ENCODE results near the gene AMER2. TPM values are rescaled to one million over a fixed set of nuclear protein-coding genes. Genes with fewer than 3 reads are reported as not detected.

The AMER2 gene, protein sequence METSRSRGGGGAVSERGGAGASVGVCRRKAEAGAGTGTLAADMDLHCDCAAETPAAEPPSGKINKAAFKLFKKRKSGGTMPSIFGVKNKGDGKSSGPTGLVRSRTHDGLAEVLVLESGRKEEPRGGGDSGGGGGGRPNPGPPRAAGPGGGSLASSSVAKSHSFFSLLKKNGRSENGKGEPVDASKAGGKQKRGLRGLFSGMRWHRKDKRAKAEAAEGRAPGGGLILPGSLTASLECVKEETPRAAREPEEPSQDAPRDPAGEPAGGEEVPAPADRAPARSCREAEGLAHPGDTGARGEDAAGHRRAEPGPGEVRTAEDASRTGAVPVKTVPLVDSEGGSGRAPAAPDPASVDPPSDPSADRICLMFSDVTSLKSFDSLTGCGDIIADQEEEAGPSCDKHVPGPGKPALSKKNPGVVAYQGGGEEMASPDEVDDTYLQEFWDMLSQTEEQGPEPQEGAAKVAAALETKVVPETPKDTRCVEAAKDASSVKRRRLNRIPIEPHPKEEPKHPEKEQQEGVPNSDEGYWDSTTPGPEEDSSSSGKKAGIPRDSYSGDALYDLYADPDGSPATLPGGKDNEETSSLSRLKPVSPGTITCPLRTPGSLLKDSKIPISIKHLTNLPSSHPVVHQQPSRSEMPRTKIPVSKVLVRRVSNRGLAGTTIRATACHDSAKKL
- total RNA-seq (2012; rRNA removed) = not detected in 2 replicates

DNA sequence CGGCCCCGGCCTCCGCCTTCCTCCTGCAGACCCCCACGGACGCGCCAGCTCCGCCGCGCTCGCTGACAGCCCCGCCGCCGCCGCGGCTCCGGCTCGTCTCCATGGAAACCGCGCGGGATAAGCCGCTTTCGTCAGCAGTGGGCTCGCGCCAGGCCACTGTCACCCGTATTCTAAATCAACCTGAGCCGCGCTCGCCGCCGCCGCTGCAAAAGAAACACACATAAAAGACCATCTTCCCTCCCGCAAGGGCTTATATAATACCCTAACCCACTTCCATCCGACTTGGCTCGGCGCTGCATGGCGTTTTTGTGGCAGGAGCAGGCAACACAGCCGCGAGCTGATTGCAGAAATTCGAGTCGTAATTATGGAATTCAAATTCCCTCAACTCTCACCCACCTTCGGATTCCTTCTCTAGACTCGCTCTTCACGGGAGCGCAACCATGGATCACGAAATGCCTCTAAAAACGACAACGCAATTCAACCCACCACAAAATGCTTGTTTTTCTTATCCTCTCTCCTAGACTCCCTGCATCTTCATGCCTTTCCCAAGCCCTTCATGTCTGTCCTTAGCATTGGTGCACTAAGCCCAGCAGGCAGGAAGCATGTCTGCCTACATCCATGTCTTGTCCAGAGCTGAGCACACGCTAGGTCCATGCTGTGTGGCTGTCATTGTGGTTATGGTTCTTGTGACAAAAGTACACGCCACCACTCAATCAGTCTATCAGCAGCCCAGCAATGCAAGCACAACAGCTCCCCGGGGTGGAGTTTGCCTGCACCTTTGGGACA lies at the start of gene AMER2:
Gene AMER2 (minus strand): TSS at position 772 of the 786 bp plus-strand sequence. CDS start 669 bp downstream, at position 103.
- Histone ChIP-seq H3K4me1 (ENCODE audit: control insufficient read depth, insufficient read depth, low read length) (no peaks in the 10 kb centered on the region), H3K27me3 (ENCODE audit: control insufficient read depth, insufficient read depth, low read length) (peaks cover 88% of the 10 kb centered on the region), H3K9ac (ENCODE audit: low read depth, low read length) (no peak within 1 kb of the TSS), H3K36me3 (ENCODE audit: insufficient read depth, low read length) (no peaks in the 10 kb centered on the region), H3K4me2 (ENCODE audit: low read length) (peak within 1 kb of the TSS; percentile 71), H3K4me3 (ENCODE audit: low read length) (peak within 1 kb of the TSS; percentile 49), H3K9me3 (replicated peaks; ENCODE audit: low read length) (no peaks in the 10 kb centered on the region)

DNA sequence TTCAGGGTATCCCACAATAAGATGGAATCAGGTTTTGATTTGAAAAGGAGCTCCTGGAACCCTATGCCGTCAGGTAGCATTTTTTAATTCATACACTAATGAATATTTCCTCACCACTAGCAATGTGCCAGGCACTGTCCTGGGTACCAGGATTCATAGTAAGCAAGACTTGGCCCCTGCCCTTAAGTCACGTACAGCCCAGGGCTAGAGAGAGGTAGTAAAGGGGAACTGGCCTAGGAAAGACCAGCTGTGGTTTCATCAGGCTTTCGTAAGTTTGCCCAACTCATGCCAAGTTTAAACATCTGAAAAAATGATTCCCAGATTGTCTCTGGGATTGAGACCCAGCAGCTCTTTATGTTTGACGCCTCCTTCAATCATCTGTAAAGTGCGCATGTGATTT lies 45.9 kb upstream of the AMER2 start:
- Histone ChIP-seq H3K36me3 (ENCODE audit: insufficient read depth, low read length) (no peaks in the 10 kb centered on the region), H3K4me3 (ENCODE audit: low read length) (no peak overlapping the region), H3K9me3 (replicated peaks; ENCODE audit: low read length) (no peaks in the 10 kb centered on the region), H3K4me2 (ENCODE audit: low read length) (no peak overlapping the region), H3K4me1 (ENCODE audit: control insufficient read depth, insufficient read depth, low read length) (peaks cover 4% of the 10 kb centered on the region), H3K9ac (ENCODE audit: low read depth, low read length) (no peak overlapping the region), H3K27me3 (ENCODE audit: control insufficient read depth, insufficient read depth, low read length) (peaks cover 28% of the 10 kb centered on the region)

GRCh38 chr13:25217023-25217885 lies 45.2 kb upstream of the AMER2 start:
- peaks cover 24% of the 10 kb centered on the region for H3K27me3 ChIP-seq (ENCODE audit: control insufficient read depth, insufficient read depth, low read length)
- H3K4me2 ChIP-seq (ENCODE audit: low read length) = no peak overlapping the region
- H3K4me3 ChIP-seq (ENCODE audit: low read length) = no peak overlapping the region
- peaks cover 4% of the 10 kb centered on the region for H3K4me1 ChIP-seq (ENCODE audit: control insufficient read depth, insufficient read depth, low read length)
- no peaks in the 10 kb centered on the region for H3K36me3 ChIP-seq (ENCODE audit: insufficient read depth, low read length)
- H3K9me3 ChIP-seq (replicated peaks; ENCODE audit: low read length) = no peaks in the 10 kb centered on the region
- no peak overlapping the region for H3K9ac ChIP-seq (ENCODE audit: low read depth, low read length)

GRCh38 chr13:25215253-25215575 lies 43.1 kb upstream of the AMER2 start:
- H3K4me1 ChIP-seq (ENCODE audit: control insufficient read depth, insufficient read depth, low read length) = peaks cover 4% of the 10 kb centered on the region
- H3K27me3 ChIP-seq (ENCODE audit: control insufficient read depth, insufficient read depth, low read length) = peaks cover 19% of the 10 kb centered on the region
- no peaks in the 10 kb centered on the region for H3K36me3 ChIP-seq (ENCODE audit: insufficient read depth, low read length)
- H3K9ac ChIP-seq (ENCODE audit: low read depth, low read length) = no peak overlapping the region
- no peak overlapping the region for H3K4me3 ChIP-seq (ENCODE audit: low read length)
- H3K4me2 ChIP-seq (ENCODE audit: low read length) = no peak overlapping the region
- no peaks in the 10 kb centered on the region for H3K9me3 ChIP-seq (replicated peaks; ENCODE audit: low read length)

DNA sequence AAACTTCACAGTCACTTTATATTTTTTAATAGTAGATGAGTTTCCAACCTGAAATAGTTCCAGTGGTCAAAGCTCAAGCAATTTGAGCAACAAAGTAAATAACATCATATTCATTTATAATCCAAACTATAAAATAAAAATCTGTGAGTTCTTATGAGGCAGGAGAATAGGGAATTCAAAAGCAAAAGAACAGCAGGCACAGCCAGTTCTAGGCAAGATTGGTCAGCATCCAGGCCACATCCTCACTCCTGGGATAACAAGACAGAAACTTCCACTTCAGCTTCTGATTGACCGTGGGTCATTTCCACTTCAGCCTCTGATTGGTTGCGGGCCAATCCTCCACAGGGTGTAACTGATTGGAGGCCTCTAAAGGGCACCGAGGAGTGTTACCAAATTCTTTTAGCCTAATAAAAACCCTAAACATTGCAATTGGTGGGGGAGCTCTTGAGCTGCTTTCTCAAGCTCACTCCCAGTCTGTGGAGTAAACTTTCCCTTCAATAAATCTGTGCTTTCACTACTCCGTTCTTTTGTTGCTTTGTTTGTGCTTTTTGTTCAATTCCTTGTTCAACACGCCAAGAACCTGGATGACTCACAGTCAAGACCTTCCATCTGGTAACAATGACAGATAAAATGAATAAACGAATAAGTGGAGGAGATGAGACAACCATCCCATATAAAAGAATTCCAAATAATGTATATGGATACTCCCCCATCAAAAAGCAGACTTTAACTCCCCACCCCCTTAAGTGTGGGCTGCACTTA lies 42.6 kb upstream of the AMER2 start:
- H3K36me3 ChIP-seq (ENCODE audit: insufficient read depth, low read length) = no peaks in the 10 kb centered on the region
- H3K4me2 ChIP-seq (ENCODE audit: low read length) = no peak overlapping the region
- H3K9me3 ChIP-seq (replicated peaks; ENCODE audit: low read length) = no peaks in the 10 kb centered on the region
- H3K9ac ChIP-seq (ENCODE audit: low read depth, low read length) = no peak overlapping the region
- H3K27me3 ChIP-seq (ENCODE audit: control insufficient read depth, insufficient read depth, low read length) = peaks cover 22% of the 10 kb centered on the region
- H3K4me1 ChIP-seq (ENCODE audit: control insufficient read depth, insufficient read depth, low read length) = peaks cover 4% of the 10 kb centered on the region
- H3K4me3 ChIP-seq (ENCODE audit: low read length) = no peak overlapping the region

GRCh38 chr13:25213715-25214114 lies 41.6 kb upstream of the AMER2 start:
- H3K9me3 ChIP-seq (replicated peaks; ENCODE audit: low read length) = no peaks in the 10 kb centered on the region
- peaks cover 23% of the 10 kb centered on the region for H3K27me3 ChIP-seq (ENCODE audit: control insufficient read depth, insufficient read depth, low read length)
- no peaks in the 10 kb centered on the region for H3K36me3 ChIP-seq (ENCODE audit: insufficient read depth, low read length)
- no peak overlapping the region for H3K4me2 ChIP-seq (ENCODE audit: low read length)
- H3K4me1 ChIP-seq (ENCODE audit: control insufficient read depth, insufficient read depth, low read length) = peaks cover 4% of the 10 kb centered on the region
- no peak overlapping the region for H3K9ac ChIP-seq (ENCODE audit: low read depth, low read length)
- no peak overlapping the region for H3K4me3 ChIP-seq (ENCODE audit: low read length)

- H3K4me2 ChIP-seq (ENCODE audit: low read length) = no peak overlapping the region
- H3K4me1 ChIP-seq (ENCODE audit: control insufficient read depth, insufficient read depth, low read length) = peaks cover 4% of the 10 kb centered on the region
- H3K9ac ChIP-seq (ENCODE audit: low read depth, low read length) = no peak overlapping the region
- peaks cover 12% of the 10 kb centered on the region for H3K27me3 ChIP-seq (ENCODE audit: control insufficient read depth, insufficient read depth, low read length)
- H3K36me3 ChIP-seq (ENCODE audit: insufficient read depth, low read length) = no peaks in the 10 kb centered on the region
- no peak overlapping the region for H3K4me3 ChIP-seq (ENCODE audit: low read length)
- H3K9me3 ChIP-seq (replicated peaks; ENCODE audit: low read length) = no peaks in the 10 kb centered on the region
Measured at GRCh38 chr13:25210842-25211569, 38.9 kb upstream of the AMER2 start.

- H3K9me3 ChIP-seq (replicated peaks; ENCODE audit: low read length) = no peaks in the 10 kb centered on the region
- no peaks in the 10 kb centered on the region for H3K4me1 ChIP-seq (ENCODE audit: control insufficient read depth, insufficient read depth, low read length)
- H3K36me3 ChIP-seq (ENCODE audit: insufficient read depth, low read length) = no peaks in the 10 kb centered on the region
- peaks cover 27% of the 10 kb centered on the region for H3K27me3 ChIP-seq (ENCODE audit: control insufficient read depth, insufficient read depth, low read length)
- no peak overlapping the region for H3K4me2 ChIP-seq (ENCODE audit: low read length)
- H3K9ac ChIP-seq (ENCODE audit: low read depth, low read length) = no peak overlapping the region
- no peak overlapping the region for H3K4me3 ChIP-seq (ENCODE audit: low read length)
Measured at GRCh38 chr13:25207291-25207810, 35.3 kb upstream of the AMER2 start.

- Histone ChIP-seq H3K36me3 (ENCODE audit: insufficient read depth, low read length) (no peaks in the 10 kb centered on the region), H3K9ac (ENCODE audit: low read depth, low read length) (no peak overlapping the region), H3K4me1 (ENCODE audit: control insufficient read depth, insufficient read depth, low read length) (no peaks in the 10 kb centered on the region), H3K27me3 (ENCODE audit: control insufficient read depth, insufficient read depth, low read length) (peaks cover 20% of the 10 kb centered on the region), H3K4me3 (ENCODE audit: low read length) (no peak overlapping the region), H3K9me3 (replicated peaks; ENCODE audit: low read length) (no peaks in the 10 kb centered on the region), H3K4me2 (ENCODE audit: low read length) (no peak overlapping the region)
Measured at GRCh38 chr13:25204863-25205262, 32.8 kb upstream of the AMER2 start.

Data from skeletal muscle satellite cell (primary cell).